GM21423 (cell line): Measurements from ENCODE around the gene MAPKAPK3.
A peak's percentile ranks its signal among the peaks of the same experiment; 100 is the strongest.

Source experiments
- ATAC-seq: cut with Tn5 transposase; IDR thresholded peaks from one replicate; pipeline ENCODE4 v1.9.1; 2021; ENCODE audit warnings: mild to moderate bottlenecking, moderate library complexity; ENCODE audit not compliant: unreplicated experiment

The MAPKAPK3 gene

DNA sequence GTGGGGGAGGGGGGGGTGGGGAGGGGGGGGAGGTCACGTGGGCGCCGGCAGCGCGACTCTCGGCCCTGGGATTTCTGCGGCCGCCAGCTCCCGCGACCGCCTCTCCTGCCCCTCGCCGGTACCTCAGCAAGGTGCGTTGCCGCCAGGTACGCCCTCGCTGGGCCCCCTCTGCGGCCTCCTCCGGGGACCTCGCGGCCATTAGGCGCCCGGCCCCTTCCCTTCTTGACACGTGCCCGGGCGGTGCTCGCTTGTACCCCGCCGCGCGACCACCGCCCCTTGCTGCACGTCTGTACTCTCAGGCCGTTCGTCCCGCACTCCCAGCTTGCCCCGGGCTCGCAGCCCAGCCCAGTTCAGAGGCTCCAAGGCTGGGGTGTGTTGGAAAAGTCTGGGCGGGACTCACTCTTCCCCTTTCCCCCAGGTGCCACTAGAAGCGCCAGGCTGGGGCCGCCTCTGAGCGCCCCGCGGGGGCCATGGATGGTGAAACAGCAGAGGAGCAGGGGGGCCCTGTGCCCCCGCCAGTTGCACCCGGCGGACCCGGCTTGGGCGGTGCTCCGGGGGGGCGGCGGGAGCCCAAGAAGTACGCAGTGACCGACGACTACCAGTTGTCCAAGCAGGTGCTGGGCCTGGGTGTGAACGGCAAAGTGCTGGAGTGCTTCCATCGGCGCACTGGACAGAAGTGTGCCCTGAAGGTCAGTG, at the start of gene MAPKAPK3:
Gene MAPKAPK3, plus strand, starts transcription at position 56 of the 696 bp plus-strand sequence. Its CDS starts 415 bp downstream, at position 471.
- peak; percentile 10 for ATAC-seq

DNA sequence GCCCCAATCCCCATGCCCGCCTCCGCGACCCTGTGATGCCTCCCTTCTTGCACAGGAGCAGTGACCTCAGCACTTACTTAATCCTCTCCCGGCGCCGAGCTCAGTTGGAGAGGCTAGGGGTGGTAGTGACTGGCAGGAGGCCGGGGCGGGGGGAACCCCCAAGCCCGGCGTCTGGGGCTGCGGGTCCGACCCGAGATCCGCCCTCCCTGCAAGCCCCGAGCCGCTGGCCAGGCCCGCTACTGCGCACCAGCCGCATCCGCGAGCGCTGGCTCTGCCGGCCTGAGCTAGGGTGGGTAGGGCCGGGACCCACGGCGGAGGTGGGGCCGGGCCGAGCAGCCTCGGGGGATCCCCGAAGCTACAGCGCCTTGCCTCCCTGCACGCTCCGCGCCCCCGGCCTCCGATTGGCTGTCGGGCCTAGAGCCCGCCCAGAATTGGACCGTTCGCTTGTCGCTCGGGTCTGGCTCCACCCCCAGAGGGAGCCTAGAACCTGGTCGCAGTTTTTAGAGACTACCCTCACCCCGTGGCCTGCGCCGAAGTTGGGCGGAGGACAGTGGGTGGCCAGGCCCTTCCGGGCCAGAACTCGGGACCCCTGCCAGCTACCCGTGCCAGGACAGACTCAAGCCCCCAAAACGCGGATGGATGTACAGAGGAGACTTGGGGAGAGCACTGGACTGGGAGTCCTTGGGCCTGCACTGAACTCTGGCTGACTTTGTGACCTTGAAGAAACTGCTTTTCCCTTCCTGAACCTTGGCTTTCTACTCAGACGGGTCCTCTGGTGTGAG, 49.4 kb upstream of the MAPKAPK3 start, which contains the start of gene C3orf18:
Gene C3orf18, minus strand, starts transcription at position 362 of the 782 bp plus-strand sequence. CDS start 2,048 bp downstream, outside the sequence.
- ATAC-seq = peak; percentile 72

DNA sequence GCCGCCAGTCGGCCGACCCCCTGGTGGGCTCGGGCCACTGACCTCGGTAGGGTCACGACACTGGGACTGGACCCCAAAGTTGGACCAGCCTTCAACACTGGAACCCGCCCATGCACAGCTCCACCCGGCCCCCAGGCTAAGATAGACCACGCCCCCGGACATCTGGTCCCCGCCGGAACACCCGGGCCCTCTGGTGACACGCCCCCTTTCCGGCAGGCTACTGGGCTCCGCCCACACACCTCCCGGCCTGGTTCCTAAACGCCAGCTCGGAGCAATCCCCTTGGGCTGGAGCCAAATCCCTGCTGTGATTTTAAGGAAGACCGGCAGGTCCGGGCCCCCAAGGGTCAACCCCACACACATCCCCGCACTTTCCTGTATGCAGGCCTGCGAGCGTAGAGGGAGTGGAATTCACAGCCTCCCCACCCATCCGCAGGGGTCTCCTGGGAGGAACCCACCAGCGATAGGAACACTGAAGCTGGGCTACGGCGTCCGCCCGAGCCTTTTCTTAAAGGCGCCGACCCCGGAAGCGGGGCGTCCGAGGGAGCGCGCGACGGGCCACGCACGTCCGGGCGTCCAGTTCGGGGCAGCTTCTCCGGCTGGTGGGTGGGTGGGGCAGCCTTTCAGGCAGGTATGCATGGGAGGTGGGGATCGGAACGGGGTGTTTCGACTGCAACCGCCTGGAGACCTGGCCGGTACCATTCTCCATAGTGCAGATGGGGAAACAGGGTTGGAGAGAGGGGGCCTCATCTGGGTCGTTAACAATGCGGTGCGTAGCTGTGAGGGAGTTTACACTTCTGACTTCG, 47.8 kb upstream of the MAPKAPK3 start, which contains the start of gene HEMK1:
Gene HEMK1, plus strand, starts transcription at position 576 of the 803 bp plus-strand sequence. CDS start 1,583 bp downstream, outside the sequence.
- ATAC-seq = peak; percentile 74

DNA sequence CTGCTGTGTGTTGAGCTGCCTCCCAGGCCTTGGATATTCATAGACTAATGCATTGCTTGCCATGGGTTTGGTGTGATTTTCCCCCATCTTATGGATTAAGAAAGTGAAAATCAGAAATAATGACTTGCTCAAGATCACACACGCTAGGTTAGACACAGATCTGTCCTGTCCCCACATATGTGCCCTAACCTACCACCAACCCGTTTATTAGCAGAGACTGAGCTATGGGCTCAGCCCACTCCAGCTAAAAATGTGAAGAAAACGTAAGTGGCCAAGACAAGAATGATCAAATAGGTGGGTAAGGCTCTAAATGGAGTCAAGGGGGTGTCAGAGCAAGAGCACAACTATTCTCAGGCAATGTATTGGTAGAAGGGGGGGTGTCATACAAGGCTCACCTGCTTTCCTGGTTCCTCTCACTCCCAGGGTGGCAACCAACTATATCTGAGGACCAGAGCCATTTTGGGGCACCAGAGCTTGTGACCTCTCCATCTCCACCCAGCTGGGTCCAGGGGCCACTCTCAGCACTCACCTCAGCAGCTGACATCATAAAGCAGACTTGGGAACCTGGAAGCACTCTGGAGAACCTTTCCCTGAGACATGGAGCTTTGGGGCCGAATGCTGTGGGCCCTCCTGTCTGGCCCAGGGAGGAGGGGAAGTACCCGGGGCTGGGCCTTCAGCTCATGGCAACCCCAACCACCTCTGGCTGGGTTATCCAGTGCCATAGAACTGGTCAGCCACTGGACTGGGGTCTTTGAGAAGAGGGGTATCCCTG, 46.3 kb upstream of the MAPKAPK3 start:
- no peak for ATAC-seq

DNA sequence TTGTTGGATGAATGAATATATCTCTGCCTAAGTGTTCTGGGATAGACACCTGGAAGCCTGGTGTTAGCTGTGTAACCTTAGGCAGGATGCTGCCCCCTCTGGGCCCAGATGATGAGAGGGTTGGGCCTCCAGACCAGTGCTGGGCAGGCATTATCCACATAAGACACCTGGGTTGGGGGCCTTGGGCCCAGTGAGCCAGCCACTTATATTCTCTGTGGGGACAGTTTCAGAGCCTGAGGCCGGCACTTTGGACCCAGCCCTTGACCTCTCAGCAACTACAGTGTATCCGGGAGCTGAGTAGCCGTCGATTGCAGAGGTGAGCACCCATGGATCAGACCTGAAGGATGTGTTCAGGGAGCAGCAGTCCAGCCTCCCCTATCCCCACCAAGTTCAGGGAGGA, 45.5 kb upstream of the MAPKAPK3 start:
- no peak for ATAC-seq

DNA sequence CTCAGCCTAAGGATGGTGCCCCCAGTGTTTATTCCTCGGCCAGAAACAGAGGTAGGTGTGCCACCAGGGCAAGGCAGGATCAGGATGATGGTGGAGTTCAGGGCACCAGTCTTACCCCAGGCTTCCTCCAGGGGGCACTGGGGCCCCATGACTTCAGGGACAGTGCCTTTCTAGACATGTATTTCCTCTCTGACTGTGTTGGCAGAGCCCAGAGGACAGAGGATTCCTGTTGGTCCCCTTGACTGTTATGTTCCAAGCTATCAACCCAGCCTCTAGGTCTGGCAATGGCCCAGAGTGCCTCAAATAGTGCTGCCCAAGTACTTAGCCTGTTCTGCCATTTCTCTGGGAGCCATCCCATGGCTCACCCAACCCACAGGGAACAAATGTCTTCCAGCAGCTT, 44.8 kb upstream of the MAPKAPK3 start:
- ATAC-seq = no peak

DNA sequence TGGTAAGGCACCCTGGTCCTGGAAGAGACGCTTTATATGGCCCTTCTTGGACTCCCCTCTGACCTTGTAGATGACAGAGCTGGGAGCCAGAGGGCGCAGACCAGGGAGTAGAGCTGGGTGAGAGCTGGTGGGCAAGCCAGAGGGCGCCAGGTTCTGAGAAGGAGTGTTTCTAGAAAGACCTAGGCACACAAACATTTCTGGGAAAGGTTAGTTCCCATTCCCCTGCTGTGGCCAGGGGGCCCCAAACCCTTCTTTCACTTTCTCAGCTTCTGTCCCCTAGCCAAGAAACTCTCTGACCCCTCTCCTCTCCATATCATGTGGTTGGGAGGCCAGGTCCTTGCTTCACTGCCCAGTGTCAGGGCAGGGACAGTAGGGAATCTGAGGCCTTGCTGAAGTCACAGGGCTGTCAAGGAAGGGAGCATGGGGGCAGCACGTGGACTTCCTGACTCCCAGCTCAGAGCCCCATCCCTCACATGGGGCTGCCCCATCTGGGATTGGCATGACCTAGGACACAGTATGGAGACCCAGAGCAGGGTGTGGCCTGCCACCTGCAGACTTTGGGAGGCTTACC, 44.1 kb upstream of the MAPKAPK3 start:
- ATAC-seq = no peak

DNA sequence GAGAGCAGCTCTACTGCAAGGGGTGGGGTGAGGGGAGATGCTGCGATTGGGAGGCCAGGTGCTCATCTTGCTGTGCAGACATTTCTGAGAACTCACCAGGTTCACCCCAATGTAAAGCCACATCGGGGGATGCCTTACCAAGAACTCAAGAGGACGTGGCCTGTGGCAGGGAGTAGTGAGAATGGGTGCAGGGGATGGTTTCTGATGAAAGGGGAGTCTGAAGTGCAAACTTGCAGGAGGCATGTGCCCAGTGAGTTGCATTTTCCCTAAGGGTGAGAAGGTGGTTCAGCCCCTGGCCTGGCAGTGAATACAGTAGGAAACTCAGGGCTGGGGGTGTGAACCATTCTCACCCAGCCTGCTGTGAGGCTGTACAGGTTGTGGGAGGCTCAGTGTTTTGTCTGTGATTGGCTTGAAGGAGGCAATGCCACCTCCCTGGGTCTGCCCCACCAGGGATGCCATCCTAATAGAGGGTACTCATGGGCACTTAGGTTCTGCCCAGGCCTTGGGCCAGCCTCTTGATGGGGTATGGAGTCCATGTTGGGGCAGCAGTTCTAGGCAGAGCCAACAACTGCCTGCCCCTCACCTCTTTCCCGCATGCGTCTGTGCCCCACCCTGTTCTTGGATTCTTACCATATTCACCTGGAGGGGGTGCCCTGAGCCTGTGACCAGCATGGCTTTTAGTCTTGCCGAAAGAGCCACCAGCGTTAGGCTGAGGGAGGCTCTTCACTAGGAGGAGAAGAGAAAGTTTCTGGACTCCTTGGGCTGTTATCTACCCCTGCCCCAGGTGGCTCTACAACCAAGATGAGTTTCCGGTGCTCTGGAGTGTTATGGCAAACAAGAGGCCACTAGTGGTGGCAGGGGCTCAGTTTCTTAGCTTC, 43.1 kb upstream of the MAPKAPK3 start:
- ATAC-seq = no peak

DNA sequence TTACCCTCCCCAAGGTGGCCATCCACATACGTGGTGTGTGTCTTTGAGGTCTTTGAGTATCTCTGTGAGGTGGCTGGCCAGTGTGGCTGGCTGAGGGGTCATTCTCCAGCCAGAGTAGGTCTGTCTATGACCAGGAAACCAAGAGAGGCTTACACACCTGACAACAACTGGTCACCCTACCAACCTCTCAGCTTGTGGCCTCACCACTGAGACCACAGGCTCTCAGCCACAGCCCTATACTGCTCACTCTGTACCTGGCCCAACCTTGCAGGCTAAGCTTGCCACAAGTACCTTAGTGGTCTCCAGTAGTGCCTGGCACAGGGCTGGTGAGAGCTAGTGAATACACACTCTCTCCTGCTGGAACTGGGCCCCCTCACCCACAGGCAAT, 42.5 kb upstream of the MAPKAPK3 start:
- no peak for ATAC-seq

DNA sequence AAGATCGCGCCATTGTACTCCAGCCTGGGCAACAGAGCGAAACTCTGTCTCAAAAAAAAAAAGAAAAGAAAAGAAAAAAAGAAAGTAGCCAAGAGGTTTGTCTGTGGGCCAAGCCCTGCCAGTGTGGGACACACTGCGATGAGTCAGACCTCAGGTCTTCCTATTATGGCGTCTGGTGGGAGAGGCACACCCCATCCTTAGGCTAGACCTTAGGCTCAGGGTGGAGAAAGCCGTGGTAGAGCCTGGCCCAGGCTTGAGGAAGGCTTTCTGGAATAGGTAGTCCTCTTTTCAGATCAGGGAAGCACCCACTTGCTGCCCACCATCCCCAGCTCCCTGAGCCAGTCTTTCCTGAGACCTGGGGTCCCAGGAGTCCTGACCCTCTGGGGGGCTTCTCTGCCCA, 41.6 kb upstream of the MAPKAPK3 start:
- ATAC-seq = no peak

DNA sequence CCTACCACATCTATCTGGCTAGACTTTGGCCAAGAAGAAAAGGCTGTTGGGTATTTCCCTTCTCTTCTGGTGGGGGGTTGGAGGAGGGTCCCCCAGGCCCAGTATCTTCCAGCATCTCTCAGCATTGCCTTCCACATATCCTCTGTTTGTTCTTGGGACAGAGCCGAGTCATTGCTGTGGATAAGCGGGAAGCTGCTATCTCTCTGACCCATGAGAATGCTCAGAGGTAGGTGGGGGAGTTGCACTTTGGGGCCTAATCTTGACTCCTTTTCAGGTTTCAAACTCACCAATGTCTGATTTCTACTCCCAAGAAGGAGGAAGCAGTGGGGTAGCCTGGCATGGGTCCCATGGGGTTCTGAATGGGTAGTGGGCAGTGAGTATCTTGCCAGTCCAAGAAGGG, 39.6 kb upstream of the MAPKAPK3 start:
- ATAC-seq = no peak

DNA sequence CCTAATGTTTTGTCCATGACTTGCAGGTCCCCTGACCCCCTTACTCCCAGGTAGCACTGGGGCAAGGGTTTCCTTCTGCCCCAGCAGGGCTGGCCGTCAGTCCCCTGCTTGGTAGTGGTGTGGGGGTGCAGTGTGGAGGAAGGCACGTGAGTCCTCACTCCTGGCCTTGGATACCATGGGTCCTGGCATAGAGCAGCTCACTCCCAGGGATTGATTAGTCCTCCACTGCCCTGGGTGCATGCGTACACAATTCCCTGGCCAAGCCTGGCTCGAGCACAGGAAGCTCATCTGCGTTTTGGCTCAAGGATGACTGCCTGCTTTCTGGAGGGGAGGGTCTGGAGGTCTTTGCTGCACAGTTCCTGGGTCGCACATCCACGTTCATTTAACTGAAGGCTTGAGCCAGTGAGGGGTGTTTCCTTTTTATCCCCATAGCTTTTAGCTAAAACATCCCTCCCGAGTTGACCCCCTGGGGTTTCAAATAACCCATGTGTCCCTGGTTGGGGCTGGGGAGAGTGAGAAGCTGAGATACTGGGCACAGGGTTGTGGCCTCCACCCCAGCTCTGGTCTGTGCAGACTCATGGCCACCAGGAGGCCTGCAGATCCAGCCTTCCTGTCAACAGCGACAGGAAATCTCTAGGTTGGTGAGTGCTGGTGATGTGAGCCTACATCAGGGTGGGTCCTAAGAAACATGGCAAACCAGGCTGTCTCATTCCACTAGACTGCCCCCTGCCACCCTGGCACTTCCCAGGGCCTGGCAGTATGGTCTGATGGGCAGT, 36.1 kb upstream of the MAPKAPK3 start:
- ATAC-seq = no peak

DNA sequence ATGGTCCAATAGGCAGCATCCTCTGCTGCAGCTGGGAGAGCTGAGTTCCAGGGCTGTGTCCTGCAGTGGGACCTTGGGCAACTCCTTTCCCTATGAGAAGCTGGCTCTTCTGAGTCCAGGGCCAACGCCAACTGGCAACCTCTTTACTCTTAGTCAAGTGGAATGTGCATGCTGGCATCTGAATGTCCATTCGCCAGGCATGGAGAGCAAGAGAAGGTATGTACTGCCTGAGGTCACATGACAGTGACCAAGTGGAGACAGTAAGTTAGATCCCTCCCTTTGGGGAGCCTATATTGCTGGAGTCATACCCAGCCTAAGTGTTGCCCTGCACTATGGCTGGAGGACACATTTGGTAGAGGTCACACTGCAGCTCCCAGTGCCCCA, 35.5 kb upstream of the MAPKAPK3 start:
- ATAC-seq = no peak

DNA sequence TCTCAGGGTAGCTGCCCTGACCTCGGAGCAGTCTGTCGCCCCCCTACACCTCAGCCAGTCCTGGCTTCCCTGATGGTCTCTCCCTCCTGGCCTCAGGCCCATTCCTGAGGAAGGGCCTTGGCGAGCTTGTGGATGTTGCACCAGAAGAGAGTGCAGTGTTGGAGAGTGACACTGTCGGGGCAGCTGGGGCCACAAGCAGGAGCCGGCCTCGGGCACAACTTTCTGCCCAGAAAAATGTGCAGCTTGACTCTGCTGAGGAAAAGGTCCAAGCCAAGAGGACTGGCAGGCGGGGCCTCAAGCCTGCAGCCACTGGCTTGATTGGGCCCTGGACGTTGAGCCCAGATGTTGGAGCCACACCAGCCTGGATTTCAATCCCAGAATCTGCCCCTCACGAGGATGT, 34.9 kb upstream of the MAPKAPK3 start:
- no peak for ATAC-seq

DNA sequence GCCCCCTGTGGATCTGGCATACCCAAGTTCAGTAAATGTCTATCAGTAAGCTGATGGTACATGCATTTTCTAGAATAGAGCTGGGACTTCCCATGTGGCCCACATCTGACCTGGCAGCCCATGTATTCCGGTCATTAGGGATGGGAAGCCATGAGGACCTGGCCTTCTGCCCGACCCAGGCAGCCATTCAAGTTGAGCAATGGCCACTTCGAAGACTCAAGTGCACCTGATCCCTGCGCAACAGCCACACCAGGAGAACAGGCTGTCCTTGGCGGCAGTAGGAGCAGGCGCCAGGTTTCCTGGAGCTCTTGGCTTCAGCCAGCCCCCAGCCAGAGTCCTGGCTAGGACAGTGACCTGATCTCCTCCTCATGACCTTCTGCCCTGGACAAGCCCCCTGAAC, 33.1 kb upstream of the MAPKAPK3 start:
- no peak for ATAC-seq

DNA sequence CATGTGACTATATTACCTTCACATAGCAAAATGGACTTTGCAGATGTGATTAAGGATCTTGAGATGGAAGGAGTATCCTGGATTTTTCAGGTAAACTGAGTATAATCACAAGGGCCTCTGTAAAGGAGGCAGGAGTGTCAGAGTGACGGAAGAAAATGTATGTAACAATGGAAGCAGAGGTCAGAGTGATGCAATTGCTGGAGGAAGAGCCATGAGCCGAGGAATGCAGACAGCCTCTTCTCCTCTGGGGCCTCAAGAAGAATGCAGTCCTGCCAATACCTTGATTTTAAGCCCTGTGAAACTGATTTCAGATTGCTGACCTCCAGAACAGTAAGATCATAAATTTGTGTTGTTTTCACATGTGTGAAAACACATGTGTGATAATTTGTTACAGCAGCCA, 32.6 kb upstream of the MAPKAPK3 start:
- no peak for ATAC-seq

DNA sequence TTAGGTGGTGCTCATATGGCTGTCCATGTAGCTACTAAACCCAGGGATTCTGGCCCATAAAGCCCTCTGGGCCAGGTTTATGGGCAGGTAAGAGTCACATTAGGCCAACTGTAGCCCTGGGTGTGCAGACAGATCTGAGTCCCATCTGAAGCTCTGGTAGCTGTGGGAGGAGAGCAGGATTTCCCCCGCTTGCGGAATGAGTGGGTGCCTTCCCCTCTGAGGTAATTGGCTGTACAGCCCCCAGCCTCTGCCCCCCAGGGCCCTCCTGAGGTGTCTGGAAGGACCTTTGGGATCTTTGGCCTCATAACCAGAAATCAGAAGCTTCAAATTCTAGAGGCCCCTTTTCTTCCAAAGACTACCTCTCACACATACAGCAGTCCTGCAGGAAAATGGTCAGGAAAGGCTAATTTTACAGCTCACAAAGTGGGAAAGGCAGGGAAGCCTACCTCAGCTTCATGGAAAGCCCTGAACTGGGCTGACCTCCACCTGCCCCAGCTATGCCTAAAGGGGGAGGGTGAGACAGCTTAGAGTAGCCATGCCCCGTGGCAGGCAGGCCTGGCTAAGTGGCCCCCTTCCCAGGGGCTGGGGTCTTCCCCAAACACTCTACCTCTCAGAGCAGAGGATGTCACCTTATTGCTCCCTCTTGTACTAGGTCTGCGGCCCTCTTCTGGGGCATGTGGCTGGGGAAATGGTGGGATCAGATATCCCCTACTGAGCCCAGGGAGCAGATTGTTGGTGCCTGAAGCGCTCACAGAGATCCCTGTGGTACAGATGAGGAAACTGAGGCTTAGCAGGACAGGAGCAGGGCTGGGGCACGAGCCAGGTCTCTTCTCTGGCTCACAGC, 30.8 kb upstream of the MAPKAPK3 start:
- ATAC-seq = no peak

DNA sequence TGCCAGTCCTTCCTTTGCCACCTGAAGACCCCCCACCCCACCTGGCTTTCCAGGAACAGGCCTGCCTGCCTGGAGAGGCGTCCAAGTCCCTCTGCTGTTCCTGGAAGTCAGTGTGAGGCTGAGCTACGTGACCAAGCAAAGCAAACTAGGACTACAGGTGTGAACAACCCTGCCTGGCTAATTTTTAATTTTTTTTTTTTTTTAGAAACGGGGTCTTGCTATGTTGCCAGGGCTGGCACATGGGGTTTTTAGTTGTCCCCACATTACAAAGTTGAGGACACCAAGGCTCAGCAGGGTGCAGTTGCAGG, 30.2 kb upstream of the MAPKAPK3 start:
- ATAC-seq = no peak
